NCI-H446 treated with DMSO at 0.1 percent for 48 hours (cell line): ENCODE results near the gene VTI1B.
"Not testable (repeated sequence)": the region's sequence is repeated elsewhere in the genome, so short reads cannot be mapped to it uniquely, and the experiment has no call there.

Experiments used
- DNase-seq: peaks from one replicate; lab custom pipeline; 2025; lab: John Stamatoyannopoulos, UW

The VTI1B gene

DNA sequence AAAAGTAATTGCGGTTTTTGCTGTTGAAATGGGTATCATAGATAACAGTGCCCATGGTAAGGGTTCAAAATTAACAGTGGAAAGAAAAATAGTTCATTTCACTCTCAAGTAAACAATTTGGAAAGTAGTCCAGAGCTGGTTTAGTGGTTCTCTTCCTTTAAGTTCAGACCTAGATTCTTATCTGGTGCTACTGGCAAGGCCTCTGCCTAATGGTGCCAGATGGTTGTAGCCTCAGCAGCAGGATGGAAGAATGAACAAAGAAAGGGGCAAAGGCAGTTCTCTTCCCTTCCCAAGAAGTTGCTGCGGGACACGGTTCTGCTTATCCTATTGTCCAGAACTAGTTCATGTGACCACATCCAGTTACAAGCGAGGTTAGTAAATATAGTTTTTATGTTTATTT, 44.2 kb downstream of the VTI1B start:
- DNase-seq = no peak

DNA sequence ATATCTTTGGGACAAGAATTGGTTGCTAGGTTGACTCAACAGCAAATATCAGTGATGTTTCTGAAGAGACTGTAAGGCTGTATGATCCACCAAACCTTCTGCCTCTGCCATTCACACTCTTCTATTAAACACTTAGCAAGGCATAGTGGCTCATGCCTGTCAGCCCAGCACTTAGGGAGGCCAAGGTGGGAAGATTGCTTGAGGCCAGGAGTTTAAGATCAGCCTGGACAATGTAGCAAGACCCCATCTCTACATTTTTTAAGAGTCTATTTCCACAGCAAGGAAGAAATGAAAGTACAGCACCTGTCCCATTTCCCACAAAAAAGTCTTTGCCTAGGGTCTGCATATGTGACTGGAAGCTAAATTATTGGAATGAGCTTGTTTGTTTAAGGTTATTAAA, 46.9 kb downstream of the VTI1B start:
- DNase-seq = no peak

DNA sequence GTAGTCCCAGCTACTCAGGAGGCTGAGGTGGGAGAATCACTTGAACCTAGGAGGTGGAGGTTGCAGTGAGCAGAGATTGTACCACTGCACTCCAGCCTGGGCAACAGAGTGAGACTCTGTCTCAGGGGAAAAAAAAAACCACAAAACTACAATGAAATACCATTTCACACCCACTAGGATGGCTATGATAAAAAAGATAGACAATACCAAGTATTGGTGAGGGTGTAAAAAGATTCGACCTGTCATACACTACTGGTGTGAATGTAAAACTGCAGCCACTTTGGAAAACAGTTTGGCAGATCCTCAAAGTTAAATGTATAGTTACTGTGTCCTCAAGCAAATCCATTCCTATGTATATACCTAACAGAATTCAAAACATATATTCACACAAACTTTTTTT, 48.3 kb downstream of the VTI1B start:
- DNase-seq = not testable (repeated sequence)

DNA sequence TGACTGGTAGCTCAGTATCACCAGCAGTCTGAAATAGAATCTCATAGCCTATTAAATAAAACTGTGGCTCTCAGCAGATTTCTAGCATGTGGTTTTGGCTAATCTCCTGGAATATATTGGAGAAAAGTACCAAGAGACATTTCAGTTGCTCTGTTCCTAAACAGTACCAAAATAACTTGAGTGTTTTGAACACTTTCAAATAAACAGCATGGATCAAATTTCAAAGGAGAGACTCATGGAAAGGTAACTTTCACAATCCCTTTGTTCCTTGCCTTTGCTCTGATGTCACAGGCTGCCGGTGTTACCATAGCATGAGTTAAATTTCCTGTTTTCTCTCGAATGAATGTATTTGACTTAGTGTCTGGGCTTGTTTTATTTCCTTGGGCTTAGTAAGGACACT, 51.3 kb downstream of the VTI1B start:
- DNase-seq = no peak

DNA sequence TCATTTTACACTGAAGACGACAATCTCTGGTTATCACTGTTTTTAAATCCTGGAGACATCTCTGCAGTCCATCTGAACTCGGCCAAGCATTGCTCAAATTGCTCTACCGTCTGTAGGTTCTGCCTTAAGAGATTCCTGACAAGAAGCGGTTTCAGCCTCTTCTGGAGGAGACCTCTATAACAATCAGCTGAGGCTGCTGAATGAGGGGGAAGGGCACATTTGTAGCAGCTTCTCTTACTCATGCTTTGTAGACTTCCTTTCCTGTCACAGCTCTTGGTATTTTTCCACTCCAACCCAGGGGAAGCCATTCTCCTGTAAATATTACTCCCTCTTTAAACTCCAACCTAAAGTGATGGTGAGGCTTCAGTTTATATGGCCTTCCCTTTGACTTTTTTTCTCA, 51.8 kb downstream of the VTI1B start:
- DNase-seq = no peak

DNA sequence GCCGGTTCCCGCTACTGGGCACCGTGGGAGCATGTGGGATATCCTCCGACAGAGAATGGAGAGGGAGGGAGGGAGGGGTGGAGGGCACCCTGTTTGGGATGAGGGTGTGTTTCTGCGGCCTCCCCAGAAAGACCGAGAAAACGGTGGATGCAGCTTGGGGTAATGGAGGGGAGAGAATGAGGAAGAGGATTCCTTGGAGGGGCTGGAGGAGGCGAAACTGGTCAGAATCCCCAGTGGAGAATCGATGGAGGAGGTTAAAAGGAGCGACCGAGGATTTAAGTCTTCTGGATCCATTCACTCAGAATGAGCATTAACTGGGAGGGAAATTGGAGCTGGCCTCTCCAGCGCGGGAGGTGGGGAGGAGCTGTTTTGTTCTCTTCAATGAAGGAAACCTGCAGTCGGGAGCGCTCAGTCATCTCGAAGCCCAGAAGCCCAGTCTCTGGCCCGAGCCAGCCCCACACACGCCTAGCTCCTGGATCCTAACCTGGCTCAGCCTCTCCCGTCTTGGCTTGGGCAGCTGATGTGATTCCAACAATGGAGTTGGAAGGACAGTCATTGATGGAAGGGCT, 54.1 kb downstream of the VTI1B start:
- no peak for DNase-seq

DNA sequence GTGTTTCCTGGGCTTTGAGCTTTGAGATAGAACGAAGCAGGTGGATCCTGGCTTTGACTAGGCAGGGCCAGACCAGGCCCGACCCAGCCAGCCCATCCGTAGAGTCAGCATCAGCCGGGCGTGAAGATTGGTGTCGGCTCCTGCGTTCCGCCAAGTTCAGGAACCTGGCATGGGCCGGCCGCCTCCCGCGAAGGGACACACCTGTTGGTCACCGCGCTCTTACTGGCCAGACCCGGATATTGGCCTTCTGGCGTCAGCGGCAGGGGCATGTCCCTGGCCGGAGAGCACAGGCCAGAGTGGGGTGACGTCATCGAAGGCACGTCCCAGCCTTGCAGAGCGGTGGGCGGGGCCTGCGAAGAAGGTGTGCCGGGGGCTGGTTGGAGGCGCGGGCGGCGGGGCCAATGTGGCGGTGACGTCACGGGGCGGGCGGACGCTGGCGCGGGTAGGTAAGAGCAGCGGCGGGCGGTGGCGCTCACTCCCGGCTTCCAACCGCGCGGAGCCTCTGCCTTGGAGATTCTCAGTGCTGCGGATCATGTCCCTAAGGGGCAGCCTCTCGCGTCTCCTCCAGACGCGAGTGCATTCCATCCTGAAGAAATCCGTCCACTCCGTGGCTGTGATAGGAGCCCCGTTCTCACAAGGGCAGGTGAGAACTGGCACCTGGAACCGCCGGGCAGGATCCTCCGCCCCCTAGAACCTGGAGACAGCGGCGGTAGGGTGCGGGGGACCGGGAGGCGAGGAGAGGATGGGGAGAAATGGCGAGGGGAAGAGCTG, 54.8 kb downstream of the VTI1B start, which contains the start of gene ARG2:
Gene ARG2, plus strand, starts transcription at position 475 of the 771 bp plus-strand sequence. Its CDS starts 58 bp downstream, at position 533.
- peak; percentile 83 for DNase-seq

DNA sequence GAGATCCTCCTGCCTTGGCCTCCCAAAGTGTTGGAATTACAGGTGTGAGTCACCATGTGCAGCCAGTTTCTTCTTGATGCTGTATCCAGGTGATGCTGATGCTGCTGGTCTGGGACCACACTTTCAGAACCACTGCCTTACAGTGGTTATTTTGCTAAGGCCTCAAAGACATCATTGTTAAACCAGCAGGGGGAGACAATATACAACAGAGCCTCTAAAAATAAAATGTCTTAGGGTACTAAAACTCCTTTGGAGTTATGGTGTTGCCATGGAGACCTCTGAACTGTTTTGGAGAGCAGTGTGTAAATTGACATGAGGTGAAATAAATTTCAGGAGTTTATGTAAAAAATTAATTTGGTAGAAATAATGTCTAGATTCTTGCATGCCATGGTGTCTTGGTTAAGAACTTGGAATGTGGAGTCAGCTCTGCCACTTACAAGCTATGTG, 55.8 kb downstream of the VTI1B start:
- peak; percentile 52 for DNase-seq

DNA sequence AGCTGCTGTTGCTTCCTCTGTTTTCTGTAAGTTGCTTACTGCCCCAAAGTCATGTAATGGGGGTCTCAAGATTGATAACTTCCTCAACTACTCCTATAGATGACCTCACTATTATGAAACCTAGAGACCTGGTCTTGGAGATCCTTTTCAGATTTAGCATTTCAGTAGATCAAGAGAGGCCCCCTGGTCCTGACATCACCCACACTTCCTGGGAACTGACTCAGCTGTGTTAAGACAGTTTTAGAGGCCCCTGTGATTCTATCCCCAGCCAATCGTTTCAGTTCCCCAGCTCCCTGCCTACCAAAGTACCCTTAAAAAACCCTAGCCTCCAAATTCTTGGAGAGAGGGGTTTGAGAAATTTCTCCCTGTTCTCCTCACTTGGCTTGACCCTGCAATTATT, 63.9 kb downstream of the VTI1B start:
- no peak for DNase-seq

DNA sequence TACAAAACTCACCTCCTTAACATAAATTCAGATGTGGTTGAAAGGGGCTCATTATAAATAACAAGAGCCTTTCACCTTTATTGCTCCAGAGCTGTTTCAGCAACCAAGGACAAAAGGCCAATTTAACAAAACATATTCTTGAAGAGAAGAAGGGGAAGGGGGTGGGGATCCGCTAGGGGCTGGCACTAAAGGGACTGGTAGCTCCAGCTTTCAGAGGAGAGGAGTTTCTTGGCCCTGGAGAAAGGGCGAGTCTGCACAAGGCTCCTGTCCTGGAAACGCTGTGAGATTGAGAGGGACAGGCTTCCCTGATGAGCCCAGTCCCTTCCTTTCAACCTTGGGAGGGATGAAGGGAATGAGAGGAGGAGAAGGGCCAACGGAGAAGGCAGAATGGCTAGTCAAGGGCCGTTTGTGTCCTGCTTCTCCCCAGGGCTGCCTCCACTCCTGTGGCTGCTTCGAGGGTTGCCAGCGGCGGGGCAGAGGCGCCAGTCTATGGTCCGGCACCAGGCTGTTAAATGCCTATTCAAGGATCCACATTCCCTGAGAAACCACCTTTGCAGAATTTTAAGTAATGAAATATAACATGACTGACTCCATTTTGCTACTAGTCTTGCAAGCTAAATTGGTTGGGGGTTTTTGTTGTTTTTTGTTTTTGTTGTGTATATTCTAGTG, 64.7 kb downstream of the VTI1B start:
- no peak for DNase-seq

DNA sequence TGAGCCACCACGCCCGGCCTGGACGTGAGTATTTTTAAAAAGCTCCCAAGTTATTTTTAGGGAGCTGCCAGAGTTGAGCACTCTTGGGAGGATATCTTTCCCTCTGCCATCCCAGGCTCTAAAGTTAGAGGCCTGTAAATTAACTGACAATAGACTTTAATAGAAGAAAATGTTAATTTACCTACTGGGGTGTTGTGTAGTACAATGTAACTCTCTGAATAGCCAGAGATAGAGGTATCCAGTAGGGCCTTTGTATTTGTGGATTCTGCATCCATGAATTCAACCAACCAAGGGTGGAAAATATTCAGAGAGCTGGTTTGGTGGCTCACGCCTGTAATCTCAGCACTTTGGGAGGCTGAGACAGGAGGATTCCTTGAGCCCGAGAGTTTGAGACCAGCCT, 66.8 kb downstream of the VTI1B start:
- DNase-seq = no peak

DNA sequence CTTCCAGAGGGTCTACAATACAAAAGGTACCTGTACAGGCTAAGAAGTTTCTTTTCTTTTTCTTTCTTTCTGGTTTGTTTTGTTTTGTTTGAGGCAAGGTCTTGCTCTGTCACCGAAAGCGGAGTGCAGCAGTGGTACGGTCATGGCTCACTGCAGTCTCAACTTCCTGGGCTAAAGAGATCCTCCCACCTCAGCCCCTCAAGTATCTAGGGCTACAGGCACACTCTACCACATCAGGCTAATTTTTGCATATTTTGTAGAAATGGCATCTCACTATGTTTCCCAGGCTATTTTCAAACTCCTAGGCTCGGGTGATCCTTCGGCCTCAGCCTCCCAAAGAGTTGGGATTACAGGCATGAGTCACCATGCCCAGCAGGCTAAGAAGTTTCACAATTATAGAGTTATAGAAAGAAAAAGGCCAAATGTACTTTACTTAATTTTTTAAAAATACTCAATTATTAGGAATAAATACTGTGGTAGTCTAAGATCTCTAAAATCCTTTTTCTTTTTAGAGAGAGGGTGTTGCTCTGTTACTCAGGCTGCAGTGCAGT, 71.4 kb downstream of the VTI1B start:
- DNase-seq = no peak

DNA sequence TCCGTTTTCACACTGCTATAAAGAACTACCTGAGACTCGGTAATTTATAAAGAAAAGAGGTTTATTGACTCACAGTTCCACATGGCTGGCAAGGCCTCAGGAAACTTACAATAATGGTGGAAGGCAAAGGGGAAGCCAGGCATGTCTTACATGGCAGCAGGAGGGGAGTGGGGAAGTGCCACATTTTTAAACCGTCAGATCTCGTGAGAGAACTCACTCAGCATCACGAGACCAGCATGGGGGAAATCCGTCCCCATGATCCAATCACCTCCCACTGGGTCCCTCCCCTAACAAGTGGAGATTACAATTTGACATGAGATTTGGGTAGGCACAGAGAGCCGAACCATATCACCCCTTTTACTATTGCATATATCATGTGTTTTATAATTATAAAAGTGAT, 72.4 kb downstream of the VTI1B start:
- no peak for DNase-seq

DNA sequence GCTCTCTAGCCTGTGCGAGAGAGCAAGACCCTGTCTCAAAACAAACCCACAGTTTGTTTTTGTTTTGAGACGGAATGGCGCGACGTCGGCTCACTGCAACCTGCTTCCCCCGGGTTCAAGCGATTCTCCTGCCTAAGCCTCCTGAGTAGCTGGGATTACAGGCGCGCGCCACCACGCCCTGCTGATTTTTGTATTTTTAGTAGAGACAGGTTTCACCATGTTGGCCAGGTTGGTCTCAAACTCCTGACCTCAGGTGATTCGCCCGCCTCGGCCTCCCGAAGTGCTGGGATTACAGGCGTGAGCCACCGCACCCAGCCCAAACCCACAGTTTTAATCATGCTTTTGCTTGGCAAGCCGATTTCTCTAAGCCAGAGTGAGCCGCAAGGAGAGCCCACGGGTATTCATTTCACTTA, 73.9 kb downstream of the VTI1B start:
- not testable (repeated sequence) for DNase-seq

DNA sequence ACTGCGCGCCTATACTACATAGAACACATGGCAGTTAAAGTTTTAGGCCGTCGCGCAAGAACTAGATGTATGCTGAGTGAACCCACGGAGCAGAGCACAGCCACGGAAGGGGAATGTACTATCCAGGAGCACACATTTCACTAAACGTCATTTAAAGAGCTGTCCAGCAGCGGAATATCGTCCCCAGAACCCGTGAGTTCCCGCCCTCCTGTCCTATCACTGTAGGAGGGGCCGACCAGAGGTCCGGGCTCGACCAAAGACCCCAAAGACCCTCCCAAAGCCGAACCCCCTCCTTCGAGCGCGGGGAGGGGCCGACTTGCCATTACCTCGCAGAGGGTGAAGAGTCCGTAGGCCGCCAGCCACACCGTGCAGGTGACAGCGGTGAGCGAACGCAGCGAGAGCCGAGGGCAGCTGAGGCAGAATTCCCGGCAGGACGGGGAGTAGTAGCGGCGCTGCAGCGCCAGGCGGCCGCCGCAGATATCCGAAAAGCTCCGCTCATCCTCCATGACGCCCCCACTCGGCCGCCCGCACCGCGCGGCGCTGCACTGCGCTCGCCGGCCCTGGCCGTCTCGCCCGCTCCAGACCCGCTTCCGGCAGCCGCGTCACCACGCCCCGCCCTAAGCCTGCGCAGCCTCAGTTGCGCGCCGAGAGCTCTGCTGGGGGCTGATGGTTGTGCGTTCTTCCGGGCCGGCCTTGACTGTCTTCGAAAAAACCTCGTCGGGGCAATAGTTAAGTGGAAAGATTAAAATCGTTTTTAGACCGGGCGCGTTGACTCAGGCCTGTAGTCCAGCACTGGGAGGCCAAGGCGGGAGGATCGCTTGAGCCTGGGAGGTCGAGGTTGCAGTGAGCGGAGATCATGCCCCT, 74.5 kb downstream of the VTI1B start, which contains the start of gene PIGH:
Gene PIGH, minus strand, starts transcription at position 571 of the 864 bp plus-strand sequence. Its CDS starts 65 bp downstream, at position 506.
- DNase-seq = peak; percentile 59
